Activated naive CD4-positive, alpha-beta T cell treated with Interleukin-2 at 50 U/mL for 16 hours (primary cell): ENCODE data around the gene ASCC1.
"Not testable (repeated sequence)": the region's sequence is repeated elsewhere in the genome, so short reads cannot be mapped to it uniquely, and the experiment has no call there.

Experiments used
- DNase-seq: peaks from one replicate; pipeline ENCODE4 v3.0.0-alpha.2; 2020

Gene ASCC1

DNA sequence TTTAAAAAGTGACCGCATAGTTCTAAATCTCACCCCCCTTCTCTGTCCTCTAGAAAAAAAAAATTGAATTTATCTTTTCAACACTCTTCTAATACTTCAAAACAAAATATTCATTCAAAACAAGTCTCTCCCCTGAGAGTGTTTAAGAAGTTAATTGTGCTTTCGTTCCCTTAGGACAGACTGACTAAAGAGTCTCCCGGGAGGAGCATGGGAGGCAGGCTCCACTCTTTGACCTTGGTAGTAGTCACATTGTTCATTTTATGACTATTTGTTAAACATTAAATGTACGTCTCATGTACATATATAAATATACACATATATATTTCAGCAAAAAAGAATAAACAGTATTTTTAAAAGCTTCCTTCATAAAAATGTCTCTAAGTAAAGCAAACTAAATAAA lies 92.5 kb downstream of the ASCC1 start:
- no peak for DNase-seq

DNA sequence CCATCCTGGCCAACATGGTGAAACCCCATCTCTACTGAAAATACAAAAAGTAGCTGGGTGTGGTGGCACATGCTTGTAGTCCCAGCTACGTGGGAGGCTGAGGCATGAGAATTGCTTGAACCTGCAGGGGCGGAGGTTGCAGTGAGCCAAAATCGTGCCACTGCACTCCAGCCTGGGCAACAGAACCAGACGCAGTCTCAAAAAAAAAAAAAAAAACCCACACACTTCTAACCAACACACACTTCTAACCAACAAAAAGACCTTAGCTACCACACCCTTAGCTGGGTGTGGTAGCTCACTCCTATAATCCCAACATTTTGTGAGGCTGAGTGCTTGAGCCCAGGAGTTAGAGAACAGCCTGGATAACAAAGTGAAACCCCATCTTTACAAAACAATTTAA lies 93.9 kb downstream of the ASCC1 start:
- DNase-seq, result peak; percentile 37

DNA sequence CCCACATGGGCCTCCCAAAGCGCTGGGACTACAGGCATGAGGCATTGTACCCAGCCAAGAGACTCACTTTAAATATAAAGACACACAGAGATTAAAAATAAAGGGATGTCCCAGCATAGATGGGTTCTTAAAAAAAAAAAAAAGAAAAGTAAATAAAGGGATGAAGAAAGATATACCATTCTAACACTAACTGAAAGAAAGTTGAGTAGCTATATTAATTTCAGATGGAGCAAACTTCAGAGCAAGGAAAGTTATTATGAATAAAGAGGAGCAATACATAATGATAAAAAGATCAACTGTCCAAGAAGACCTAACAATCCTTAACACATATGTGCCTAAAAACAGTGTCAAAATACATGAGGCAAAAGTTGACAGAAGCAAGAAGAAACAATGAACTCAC lies 94.7 kb downstream of the ASCC1 start:
- DNase-seq, result no peak

DNA sequence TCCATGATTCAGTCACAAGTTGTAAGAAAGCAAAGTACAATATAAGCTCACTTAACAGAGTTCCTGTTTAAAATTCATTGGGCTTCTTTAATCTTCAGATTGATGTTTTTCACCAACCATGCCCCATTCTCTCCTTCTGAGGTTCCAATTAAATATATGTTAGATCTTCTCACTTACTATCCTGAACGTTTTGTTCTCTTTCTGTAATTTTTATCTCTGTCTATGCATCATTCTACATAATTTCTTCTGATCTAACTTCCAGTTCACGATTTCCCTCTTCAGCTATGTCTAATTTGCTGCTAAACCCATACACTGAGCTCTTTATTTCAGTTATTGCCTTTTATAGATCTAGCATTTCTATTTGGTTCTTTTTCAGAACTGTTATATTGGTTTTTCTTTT lies 99.7 kb downstream of the ASCC1 start:
- no peak for DNase-seq

DNA sequence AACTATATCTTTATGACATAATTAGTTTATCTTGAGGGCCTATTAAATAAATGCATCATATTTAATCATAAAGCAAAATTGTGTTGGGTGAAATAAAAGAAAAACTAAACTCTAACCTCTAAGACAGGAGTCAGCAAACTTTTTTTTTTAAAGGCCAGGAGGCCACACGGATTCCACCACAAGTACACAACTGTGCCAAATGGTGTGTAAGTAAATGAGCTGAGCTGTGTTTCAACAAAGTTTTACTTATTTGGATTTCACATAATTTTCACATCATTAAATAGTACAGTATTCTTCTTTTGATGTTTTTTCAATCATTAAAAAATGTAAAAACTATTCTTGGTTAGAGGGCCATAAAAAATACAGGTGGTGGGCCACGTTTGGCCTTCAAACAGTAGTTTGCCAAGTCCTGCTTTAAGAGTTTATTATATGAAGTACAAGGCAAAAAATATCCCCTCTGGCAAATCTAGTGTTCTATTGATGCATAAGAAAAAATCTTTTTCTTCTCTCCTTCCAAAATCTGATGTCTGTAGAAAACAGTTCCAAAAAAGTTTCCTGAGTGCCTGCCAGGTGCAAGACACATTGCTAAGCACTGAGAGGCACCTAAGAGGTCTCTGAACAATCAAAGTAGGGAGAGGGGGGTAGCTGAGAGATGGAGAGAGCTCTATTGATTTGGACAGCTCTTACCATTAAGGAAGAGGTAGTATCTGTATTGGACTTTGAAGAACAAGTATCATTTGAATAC lies 101.2 kb downstream of the ASCC1 start:
- no peak for DNase-seq

DNA sequence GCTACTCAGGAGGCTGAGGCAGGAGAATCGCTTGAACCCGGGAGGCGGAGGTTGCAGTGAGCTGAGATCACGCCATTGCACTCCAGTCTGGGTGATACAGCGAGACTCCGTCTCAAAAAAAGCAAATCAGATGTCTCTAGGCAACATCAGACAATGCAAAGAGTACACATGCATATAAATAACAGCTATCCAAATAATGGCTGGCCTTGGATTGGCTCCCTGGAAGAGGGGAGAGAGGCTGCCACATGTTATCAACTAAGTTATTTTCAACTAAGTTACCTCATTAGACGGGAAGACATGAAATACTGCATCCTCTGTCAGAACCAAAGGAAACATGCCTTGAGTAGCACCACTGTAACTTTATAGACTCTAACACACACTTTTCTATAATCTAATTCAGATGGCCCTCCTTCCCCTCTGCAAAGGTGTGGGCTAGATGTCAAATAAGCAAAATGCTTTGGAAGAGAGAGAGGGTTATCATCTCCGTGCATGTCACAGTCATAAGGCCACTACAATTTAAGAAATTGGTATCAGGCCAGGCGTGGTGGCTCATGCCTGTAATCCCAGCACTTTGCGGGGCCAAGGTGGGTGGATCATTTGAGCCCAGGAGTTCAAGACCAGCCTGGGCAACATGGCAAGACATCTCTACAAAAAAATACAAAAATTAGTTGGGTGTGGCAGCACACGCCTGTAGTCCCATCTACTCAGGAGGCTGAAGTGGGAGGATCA lies 105.2 kb downstream of the ASCC1 start:
- no peak for DNase-seq

DNA sequence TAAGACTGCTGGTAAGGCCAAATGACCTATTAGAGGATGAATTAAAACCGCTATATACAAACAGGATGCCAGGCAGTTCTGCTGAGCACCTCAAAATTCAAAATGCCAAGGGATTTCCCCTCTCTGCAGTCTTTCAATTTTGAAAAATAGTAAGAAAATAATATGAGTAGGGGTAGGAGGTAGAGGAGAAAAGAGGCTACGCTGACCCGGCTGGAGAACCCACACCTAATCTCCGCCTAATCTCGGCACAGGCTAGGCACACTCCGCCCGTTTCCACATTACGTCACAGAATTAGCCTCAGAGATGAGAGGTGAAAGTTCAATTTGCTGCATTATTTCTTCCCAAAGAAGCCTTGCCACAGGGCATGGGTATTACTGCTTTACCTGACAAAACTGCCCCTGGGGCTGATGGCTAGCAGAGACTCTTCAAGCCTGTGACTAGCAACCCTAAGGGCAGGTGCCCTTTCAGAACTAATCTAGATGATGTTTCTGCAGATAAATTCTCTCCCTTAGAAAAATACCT lies 106.4 kb downstream of the ASCC1 start:
- no peak for DNase-seq

DNA sequence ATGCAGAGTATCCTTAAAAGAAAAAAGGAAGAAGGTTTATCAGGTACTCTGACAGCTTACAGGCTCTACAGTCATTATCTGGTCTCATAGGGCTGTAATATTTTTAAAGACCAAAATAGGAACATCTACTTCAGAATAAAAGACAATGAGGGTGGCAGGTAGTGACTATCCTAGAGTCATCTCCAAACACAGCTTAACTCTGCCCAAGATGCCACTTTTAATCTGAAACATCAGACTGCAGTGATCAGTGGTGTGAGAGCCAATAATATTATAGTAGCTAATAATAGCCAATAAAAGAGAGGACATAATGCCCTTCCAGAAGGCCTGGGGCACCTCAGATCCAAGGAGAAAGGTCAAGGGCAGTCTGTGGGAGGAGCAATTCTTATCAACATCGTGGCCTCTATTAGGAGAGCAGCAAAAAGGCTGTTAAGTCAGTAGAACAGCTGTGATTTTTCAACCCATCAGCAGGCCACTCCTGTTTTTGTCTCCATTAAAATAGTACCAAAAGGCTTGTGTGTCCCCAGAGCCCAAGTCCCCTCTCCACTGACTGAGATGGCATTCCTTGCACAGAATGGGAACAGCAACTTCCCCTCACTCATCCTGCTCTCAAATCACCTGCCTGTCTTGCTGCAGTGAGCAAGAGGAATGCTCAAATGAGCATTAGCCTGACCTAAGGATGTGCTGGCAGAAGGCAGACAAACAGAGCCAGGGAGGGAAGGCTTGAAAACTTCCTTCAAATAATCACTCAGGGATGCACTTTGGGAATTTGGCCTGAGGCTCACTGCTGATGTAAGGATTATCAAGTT lies 107.0 kb downstream of the ASCC1 start:
- DNase-seq, result no peak

DNA sequence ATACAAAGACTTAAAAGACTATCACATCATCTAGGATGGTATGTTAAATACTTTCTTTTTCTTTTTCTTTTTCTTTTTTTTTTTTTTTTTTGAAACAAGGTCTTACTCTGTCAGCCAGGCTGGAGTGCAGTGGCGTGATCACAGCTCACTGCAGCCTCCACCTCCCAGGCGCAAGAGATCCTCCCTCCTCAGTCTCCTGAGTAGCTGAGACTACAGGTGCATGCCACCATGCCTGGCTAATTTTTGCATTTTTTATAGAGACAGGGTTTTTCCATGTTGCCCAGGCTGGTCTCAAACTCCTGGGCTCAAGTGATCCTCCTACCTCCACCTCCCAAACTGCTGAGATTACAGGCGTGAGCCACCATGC lies 108.1 kb downstream of the ASCC1 start:
- not testable (repeated sequence) for DNase-seq

DNA sequence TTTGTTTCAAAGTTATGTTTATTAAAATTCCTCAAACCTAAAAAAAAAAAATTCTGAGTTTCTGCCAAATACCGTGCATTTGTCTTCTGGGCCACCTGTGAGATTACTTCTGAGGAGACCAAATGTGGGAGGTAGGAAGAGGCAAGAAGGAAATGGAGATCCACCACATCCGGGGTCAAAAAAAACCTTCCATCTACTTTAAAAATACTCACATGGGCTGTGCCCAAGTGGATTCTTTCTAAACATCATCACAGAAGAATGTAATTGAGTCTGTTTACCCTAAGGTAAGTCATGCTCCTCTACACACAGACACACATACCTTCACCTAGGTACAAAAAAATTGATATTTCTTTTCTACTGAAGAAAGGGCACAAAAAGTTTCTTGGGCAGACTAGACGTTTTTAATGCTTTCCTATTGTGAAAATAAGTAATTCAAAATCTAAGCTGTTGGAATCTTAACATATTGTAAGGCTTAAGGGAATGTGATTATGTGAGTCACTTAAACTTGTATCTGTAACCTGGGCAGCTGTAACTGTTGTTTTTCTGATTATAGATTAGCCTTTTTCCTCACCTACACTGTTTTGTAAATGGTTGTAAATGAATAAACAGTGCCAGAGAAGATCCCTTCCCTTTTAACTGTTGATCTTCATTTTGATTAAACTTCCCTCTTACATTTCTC lies 108.6 kb downstream of the ASCC1 start:
- no peak for DNase-seq

DNA sequence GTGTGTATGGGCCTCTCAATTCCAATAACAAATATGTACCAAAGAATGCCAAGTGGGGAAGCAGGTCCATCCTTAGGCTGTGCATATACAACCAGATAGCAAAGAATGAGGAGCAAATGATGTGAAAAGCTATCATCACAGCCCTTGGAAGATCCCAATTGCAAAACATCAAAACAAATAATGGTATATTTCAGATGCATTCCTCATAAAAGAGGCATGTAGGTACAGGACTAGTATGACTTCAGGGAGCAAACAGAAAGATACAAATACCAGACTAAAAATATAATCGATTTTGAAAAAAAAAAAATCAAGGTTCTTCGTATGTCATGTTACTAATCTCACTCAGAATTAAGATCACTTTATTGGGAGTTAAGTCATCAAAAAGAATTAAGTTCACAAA lies 109.2 kb downstream of the ASCC1 start:
- DNase-seq, result no peak

DNA sequence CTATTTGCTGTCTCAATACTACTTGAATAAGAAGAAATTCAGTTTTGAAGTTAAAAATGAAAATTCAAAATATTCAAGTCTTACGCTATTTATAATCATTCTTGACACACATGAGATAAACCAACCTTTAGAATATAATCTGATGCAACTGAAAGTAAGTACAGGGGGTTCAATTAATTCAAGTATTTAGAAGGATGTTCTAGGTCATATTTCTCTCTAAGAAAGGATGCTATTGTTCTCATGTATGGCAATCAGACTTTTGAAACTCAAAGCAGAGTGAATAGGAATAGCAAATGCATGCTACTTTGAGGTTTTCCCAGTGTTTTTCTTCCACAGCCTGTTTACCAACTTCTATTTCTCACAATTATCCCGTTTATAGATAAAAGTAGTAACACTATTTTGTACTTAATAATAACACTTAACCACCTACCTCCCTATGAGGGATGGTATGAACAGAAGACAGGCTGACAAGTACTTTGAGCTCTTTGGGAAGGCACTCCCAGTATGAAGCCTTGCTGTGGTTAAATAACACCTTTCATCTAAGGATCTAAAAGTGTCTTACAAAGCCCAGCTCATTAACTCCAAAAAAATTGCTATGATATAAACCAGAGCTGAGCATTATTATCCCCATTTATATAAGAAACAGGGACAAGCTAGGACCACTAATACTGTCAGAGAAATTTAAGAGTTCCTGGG lies 109.8 kb downstream of the ASCC1 start:
- no peak for DNase-seq

DNA sequence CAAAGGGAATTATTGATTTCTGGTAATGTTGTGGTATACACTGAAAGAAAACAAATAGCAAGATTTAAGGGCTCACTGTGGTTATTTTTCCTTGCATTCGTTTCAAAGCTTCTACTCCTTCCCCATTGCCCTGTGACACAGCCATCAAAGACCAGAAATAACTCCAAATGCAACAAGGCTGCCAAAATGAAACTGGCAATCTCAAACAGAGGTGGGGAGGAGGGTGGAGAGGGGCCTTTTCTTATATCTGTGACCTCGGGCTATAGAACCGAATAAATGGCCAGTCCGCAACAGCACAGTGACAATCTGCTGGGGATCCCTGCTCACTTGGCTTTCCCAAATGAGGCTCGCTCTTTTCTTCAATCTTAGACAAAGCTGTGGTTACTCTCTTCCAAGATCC lies 110.4 kb downstream of the ASCC1 start:
- DNase-seq, result no peak

DNA sequence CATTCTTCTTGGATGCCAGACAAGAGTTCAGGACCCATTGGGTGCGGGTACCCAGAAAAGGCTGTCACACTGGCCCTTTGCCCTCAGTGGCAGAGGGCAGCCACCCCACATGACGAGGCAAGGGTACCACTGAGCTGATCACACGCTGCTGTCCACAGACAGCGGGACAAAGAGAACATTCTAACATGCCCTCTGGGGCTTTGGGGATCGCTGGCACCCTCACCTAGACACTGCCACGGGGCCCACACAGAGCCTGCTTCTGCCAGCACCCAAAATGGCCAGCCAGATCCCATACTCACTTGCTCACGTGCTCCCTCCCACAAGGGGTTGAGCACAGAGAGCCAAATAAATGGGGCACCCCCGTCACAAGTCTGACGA lies 111.0 kb downstream of the ASCC1 start:
- DNase-seq, result no peak

DNA sequence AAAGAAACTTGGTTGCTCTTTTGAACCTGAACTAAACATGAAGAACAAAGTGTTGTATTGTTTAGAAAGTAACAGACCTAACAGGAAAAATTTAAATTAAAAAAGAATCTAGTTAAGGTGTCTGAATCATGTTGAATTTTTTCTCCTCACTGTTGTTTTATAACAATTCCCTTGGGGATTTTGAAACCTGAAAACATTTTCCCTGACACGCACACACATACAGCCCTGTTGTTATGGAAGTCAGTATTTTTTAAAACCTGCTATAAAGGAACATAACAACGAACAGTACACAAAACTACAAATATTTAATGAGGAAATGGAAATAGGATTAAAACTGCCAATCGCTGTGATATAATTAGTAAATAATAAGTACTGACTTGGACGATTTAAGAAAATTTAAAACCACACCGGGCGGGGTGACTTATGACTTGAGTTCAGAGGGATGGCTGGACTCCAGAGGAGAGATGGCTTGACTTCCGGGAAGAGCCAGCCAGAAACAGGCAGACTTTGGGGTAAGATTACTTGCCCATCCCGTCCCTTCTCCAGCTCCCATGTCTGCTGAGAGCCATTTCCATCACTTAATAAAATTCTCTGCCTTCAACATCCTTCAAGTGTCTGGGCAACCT lies 111.5 kb downstream of the ASCC1 start:
- no peak for DNase-seq

DNA sequence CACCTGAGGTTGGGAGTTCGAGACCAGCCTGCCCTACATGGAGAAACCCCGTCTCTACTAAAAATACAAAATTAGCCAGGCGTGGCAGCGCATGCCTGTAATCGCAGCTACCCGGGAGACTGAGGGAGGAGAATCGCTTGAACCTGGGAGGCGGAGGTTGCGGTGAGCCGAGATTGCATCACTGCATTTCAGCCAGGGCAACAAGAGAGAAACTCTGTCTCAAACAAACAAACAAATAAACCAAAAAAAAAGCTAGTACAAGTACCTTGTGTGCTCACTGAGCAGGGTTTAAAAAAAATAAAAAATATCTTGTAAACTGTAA lies 116.5 kb downstream of the ASCC1 start:
- DNase-seq, result no peak

DNA sequence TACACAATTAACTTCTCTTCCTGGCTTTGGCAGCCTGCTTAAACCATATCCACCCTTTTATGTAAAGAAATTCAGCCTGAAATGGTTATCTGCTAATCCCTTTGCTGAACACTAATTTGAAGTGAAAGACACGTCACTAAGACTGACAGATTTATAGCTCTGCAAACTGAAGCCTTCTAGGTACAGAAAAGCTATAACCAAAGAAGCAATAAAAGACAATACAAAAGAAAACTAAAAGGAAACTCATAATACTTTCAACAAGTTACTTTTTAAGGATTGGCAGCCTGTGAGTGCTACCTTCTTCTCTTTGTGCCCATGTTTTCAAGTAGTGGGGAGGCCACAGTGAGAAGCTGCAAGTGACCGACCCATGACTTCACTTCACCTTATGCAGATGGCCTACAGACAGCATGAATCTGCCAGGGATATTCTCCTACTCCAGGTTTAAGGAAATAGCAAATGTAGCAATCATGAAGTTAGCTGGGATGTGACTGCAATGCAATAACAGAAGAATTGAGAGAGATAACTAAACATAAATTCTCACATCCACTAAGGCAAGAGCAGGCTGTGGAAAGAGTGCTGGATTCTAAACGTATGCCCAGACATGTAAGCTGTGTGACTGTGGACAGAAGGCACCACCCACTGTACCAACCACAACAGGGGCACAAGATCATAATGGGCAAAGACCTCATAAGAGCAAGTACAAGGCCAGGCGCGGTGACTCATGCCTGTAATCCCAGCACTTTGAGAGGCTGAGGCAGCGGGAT lies 117.1 kb downstream of the ASCC1 start:
- no peak for DNase-seq

DNA sequence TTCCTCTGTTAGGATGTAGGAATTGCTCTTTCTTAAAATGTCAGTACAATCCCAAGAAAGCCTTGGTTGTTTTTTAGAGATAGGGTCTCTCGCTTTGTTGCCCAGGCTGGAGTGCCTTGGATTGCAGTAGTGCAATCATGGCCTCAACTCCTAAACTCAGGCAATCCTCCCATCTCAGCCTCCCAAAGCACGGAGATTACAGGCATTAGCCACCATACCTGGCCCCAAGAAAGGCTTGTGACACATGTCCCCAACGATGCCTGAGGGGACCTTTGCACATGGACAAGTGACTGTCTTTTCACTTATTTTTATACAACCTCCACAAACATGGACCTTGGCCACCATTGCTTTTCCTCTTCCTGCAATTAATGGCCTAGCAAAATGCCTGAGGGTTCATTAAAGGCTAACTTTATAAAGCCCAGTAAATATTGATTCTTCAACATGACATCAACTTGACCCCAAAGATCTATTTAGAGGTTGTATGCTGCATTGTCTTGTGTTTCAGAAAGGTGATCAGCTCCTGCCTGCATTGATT lies 117.7 kb downstream of the ASCC1 start:
- no peak for DNase-seq

DNA sequence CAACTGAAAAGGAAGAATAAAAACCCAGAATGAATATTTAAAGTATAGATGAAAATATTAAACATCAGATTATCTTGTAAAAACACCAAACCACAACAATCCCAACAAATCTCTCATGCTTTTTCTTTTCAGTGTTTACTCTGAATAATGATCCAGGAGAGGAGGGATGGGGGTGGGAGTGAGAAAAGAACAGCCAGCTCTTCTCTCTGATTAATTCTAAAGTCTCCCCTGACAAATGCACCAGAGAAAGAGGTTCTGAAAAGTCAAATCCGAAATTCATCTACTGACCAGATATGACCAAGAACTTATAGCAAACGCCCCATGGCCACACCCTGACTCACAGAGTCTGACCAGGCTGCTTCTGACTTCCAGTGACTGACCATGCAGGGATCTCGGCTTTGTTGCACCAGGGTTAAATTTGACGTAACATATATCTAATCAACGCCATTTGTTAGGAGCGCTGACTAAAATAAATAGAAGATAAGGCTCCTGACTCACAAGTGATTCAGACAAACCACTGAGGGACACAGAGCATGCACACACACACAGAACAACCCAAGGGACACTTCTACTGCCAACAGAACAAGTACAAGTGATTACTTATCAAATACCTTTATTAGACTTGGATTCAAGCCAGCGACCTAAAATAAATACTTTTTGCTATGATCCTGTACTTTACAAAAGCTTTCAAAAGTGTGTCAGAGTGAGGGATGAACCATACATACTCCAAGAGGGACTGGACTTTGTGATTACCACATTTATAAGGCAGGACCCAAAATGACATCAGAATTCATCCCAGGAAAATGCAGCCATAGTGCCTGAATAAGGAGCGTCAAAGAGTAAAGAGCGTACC lies 118.4 kb downstream of the ASCC1 start:
- DNase-seq, result no peak
